IPS-18c (cell line): ENCODE measurements around the gene XPR1.
"Not testable (repeated sequence)": the region's sequence is repeated elsewhere in the genome, so short reads cannot be mapped to it uniquely, and the experiment has no call there.

ENCODE experiments used
- H3K4me3 ChIP-seq: 2 replicates; pipeline ENCODE4 v1.7.0; 2013; ENCODE audit warnings: low read depth, mild to moderate bottlenecking, low read length, moderate library complexity; ENCODE audit not compliant: insufficient read depth
- H3K9me3 ChIP-seq: one replicate; pipeline ENCODE4 v1.6.1; 2013; ENCODE audit warnings: mild to moderate bottlenecking, low read length, moderate library complexity; ENCODE audit not compliant: control insufficient read depth, insufficient read depth

The XPR1 gene

GRCh38 chr1:180821970-180822369, 190.1 kb downstream of the XPR1 start:
- no peak overlapping the region for H3K4me3 ChIP-seq
- no peaks in the 10 kb centered on the region for H3K9me3 ChIP-seq

- not testable (repeated sequence) for H3K4me3 ChIP-seq, H3K9me3 ChIP-seq
These were observed 199.7 kb downstream of the XPR1 start for GRCh38 chr1:180831507-180831906.

- not testable (repeated sequence) for H3K4me3 ChIP-seq, H3K9me3 ChIP-seq
These were observed 201.4 kb downstream of the XPR1 start for GRCh38 chr1:180833180-180833579.

GRCh38 chr1:180836449-180836848, 204.6 kb downstream of the XPR1 start:
- Histone ChIP-seq H3K9me3 (no peaks in the 10 kb centered on the region), H3K4me3 (no peak overlapping the region)

GRCh38 chr1:180837020-180837419, 205.2 kb downstream of the XPR1 start:
- H3K9me3 ChIP-seq: no peaks in the 10 kb centered on the region
- H3K4me3 ChIP-seq: no peak overlapping the region

GRCh38 chr1:180838535-180838934, 206.7 kb downstream of the XPR1 start:
- no peak overlapping the region for H3K4me3 ChIP-seq

GRCh38 chr1:180839547-180839946, 207.7 kb downstream of the XPR1 start:
- no peaks in the 10 kb centered on the region for H3K9me3 ChIP-seq
- no peak overlapping the region for H3K4me3 ChIP-seq

More at GRCh38 chr1:180838535-180838934, 206.7 kb downstream of the XPR1 start:
- no peaks in the 10 kb centered on the region for H3K9me3 ChIP-seq

GRCh38 chr1:180841415-180841814, 209.6 kb downstream of the XPR1 start:
- H3K9me3 ChIP-seq: no peaks in the 10 kb centered on the region
- no peak overlapping the region for H3K4me3 ChIP-seq

GRCh38 chr1:180842052-180842451, 210.2 kb downstream of the XPR1 start:
- Histone ChIP-seq H3K4me3 (no peak overlapping the region), H3K9me3 (no peaks in the 10 kb centered on the region)

GRCh38 chr1:180842491-180843275, 210.9 kb downstream of the XPR1 start:
- Histone ChIP-seq H3K9me3 (no peaks in the 10 kb centered on the region), H3K4me3 (no peak overlapping the region)

- H3K9me3 ChIP-seq: no peaks in the 10 kb centered on the region
- H3K4me3 ChIP-seq: no peak overlapping the region
These were observed 213.5 kb downstream of the XPR1 start for GRCh38 chr1:180845352-180845751.

GRCh38 chr1:180848191-180848590, 216.4 kb downstream of the XPR1 start:
- Histone ChIP-seq H3K4me3 (no peak overlapping the region), H3K9me3 (no peaks in the 10 kb centered on the region)

- Histone ChIP-seq H3K4me3 (no peak overlapping the region), H3K9me3 (no peaks in the 10 kb centered on the region)
These were observed 217.4 kb downstream of the XPR1 start for GRCh38 chr1:180849031-180849775.

- Histone ChIP-seq H3K9me3 (no peaks in the 10 kb centered on the region), H3K4me3 (no peak overlapping the region)
These were observed 220.4 kb downstream of the XPR1 start for GRCh38 chr1:180851995-180852887.

- H3K9me3 ChIP-seq: no peaks in the 10 kb centered on the region
These were observed 222.2 kb downstream of the XPR1 start for GRCh38 chr1:180854001-180854400.

GRCh38 chr1:180854456-180854855, 222.6 kb downstream of the XPR1 start:
- Histone ChIP-seq H3K9me3 (no peaks in the 10 kb centered on the region), H3K4me3 (no peak overlapping the region)

More at GRCh38 chr1:180854001-180854400, 222.2 kb downstream of the XPR1 start:
- H3K4me3 ChIP-seq: no peak overlapping the region

- not testable (repeated sequence) for H3K9me3 ChIP-seq, H3K4me3 ChIP-seq
These were observed 226.3 kb downstream of the XPR1 start for GRCh38 chr1:180857947-180858725.
